Pulmonary artery endothelial cell (primary cell): ENCODE results near the gene WDFY4. TPM values are rescaled to one million over a fixed set of nuclear protein-coding genes. Genes with fewer than 3 reads are reported as not detected.

Source experiments
- DNase-seq: peaks from one replicate; pipeline ENCODE4 v3.0.0-alpha.2; 2011; ENCODE audit warnings: low read depth, low spot score
- total RNA-seq: library from RNA; depleted of rRNA; stranded (reverse); fragments of >200 nt; gene quantifications from 2 replicates; pipeline ENCODE4 v1.2.3, GENCODE V29; 2014

Gene WDFY4
- total RNA-seq, 1 donor from 2014 or later: 19.1 TPM

GRCh38 chr10:48771234-48771633 is 86.6 kb downstream of the WDFY4 start:
- DNase-seq: no peak

- no peak for DNase-seq
Observed at GRCh38 chr10:48772059-48772458, 87.4 kb downstream of the WDFY4 start.

- DNase-seq: no peak
Observed at GRCh38 chr10:48773580-48773979, 88.9 kb downstream of the WDFY4 start.

- no peak for DNase-seq
Observed at GRCh38 chr10:48774416-48775205, 89.9 kb downstream of the WDFY4 start.

- DNase-seq: no peak
Observed at GRCh38 chr10:48775206-48775517, 90.5 kb downstream of the WDFY4 start.

- DNase-seq: no peak
Observed at GRCh38 chr10:48776005-48776522, 91.4 kb downstream of the WDFY4 start.

GRCh38 chr10:48776528-48776927 is 91.9 kb downstream of the WDFY4 start:
- no peak for DNase-seq

GRCh38 chr10:48777110-48777509 is 92.4 kb downstream of the WDFY4 start:
- no peak for DNase-seq

GRCh38 chr10:48778193-48778857 is 93.7 kb downstream of the WDFY4 start:
- no peak for DNase-seq

GRCh38 chr10:48779077-48779476 is 94.4 kb downstream of the WDFY4 start:
- DNase-seq: no peak

GRCh38 chr10:48779546-48780152 is 95.0 kb downstream of the WDFY4 start:
- DNase-seq: no peak

GRCh38 chr10:48780341-48780740 is 95.7 kb downstream of the WDFY4 start:
- DNase-seq: no peak

GRCh38 chr10:48782386-48782785 is 97.7 kb downstream of the WDFY4 start:
- no peak for DNase-seq

- no peak for DNase-seq
Observed at GRCh38 chr10:48784031-48784430, 99.4 kb downstream of the WDFY4 start.

GRCh38 chr10:48785796-48786195 is 101.1 kb downstream of the WDFY4 start:
- DNase-seq: no peak

- DNase-seq: no peak
Observed at GRCh38 chr10:48786606-48787282, 102.1 kb downstream of the WDFY4 start.

- no peak for DNase-seq
Observed at GRCh38 chr10:48788554-48788953, 103.9 kb downstream of the WDFY4 start.

- DNase-seq: no peak
Observed at GRCh38 chr10:48789486-48790456, 105.1 kb downstream of the WDFY4 start.

- no peak for DNase-seq
Observed at GRCh38 chr10:48790457-48791044, 105.9 kb downstream of the WDFY4 start.

- no peak for DNase-seq
Observed at GRCh38 chr10:48791267-48791928, 106.7 kb downstream of the WDFY4 start.
